Activated T-cell treated with anti-CD3 and anti-CD28 coated beads for 24 hours (primary cell): ENCODE data around the gene FBXO39.
"Not testable (repeated sequence)": the region's sequence is repeated elsewhere in the genome, so short reads cannot be mapped to it uniquely, and the experiment has no call there.

ENCODE experiments used
- DNase-seq: peaks from one replicate; pipeline ENCODE4 v3.0.0-alpha.2; 2020; ENCODE audit warnings: low read depth

The FBXO39 gene

DNA sequence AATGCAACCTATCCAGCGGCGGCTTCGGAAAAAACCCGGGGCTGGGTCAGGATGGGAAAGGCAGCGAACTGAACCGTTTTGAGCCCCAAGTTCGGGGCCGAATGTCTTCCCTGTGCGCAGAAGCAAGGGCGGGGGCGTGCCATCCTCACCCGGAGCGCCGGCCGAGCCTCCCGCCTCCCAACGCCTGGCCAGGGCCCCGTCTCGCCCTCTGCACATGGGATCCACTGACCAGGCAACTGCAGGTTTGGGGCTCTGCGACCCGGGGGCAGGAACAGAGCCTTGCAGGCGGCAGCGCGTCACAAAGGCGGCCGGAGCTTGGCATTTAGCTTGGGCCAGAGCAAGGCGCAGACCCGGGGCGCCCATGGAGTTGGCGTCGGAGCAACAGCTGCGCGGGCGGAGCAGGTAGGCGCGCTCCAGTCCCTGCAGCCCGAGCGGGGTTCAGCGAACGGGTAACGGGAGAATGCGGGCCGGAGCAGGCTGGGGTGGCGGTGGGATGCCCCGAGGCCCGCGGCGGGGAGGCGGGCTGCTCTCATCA is at the start of gene FBXO39:
FBXO39 (plus strand) TSS at position 345 of the 535 bp plus-strand sequence. CDS start 3,654 bp downstream, outside the sequence.
- no peak for DNase-seq

DNA sequence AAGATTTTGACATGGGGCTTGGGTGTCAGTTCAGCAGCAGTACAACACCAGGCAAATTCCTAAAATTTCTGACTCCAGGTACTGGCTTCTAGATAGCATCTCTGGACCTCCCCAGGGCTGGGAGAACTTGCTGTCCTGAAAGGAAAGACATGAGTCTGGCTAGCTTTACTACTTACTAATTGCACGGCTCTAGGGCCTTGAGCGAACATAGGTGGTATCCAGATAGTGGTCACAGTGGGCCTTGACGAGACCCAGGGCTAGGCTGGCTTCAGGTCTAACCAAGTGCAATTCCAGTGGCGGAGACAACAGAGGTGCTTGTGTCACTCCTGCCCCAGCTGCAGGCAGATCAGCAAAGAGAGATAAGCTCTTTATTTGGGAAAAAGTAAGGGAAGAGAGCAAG is 46.5 kb upstream of the FBXO39 start:
- no peak for DNase-seq

DNA sequence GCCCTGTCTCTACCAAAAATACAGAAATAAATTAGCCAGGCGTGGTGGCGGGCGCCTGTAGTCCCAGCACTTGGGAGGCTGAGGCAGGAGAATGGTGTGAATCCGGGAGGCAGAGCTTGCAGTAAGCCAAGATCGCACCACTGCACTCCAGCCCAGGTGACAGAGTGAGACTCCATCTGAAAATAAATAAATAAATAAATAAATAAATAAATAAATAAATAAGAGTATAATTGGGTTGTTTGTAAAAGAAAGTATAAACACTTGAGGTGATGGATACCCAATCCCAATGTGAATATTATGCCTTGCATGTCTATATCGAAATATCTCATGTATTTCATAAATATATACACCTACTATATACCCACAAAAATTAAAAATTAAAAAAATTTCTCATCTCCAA is 29.4 kb upstream of the FBXO39 start:
- not testable (repeated sequence) for DNase-seq

DNA sequence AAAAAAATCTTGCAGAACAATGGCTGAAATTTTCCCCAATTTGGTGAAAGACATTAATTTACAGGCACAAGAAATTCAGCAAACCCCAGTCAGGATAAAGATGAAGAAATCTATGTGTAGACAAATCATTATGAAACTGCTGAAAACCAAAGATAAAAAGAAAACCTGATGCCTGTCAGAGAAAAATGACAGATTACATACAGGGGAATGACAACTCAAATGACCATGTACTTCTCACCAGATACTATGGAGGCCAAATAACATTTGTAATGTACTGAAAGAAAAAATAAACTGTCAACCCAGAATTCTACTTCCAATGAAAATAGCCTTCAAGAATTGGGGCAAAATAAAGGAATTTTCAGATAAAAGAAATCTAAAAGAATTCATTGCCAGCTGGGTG is 27.4 kb upstream of the FBXO39 start:
- DNase-seq = no peak

DNA sequence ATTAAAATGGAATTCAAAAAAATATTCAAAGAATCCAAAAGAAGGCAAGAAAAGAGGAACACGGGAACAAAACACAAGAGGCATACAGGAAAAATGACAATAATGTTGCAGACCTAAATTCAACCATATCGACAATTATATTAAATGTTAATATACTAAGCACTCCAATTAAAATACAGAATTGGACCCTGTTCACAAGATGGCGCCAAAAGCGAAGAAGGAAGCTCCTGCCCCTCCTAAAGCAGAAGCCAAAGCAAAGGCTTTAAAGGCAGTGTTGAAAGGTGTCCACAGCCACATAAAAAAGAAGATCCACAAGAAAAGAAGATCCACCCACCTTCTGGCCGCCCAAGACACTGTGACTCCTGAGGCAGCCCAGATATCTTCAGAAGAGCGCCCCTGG is 26.5 kb upstream of the FBXO39 start:
- no peak for DNase-seq

DNA sequence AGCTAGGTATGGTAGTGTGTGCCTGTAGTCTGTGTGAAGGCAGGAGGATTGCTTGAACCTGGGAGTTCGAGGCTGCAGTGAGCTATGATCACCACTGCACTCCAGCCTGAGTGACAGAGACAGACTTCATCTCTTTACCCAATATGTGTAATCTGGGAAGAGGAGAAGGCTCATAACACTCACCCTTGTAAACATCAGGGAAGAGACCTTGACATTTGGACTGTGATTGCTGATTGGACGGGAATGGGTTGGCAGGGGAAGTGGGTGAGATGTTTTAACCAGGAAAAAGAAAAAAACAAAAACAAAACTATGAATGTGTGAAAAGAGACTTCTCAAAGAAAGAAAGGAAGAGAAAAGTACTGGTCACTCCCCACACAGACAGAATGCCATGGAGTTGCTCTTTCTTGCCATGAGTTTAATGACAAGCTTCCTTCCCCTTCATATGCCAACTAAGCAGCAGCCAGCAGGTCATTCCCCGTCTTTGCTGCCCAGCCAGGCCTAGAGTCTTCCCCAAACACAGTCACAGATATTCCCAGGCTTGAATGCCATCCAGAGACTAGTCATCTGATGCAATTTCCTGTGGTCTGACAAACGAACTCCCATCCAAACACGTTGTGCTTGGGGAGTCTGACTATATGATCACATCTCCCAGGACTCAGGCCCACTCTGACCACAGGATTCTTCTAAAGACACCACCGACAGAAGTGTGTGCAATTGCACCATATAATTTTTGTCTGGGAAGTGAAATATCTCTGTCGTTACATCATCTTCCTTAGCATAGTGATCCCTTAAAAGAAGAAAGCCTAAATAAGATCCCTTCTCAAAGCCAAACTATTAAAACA is 23.7 kb upstream of the FBXO39 start:
- no peak for DNase-seq

DNA sequence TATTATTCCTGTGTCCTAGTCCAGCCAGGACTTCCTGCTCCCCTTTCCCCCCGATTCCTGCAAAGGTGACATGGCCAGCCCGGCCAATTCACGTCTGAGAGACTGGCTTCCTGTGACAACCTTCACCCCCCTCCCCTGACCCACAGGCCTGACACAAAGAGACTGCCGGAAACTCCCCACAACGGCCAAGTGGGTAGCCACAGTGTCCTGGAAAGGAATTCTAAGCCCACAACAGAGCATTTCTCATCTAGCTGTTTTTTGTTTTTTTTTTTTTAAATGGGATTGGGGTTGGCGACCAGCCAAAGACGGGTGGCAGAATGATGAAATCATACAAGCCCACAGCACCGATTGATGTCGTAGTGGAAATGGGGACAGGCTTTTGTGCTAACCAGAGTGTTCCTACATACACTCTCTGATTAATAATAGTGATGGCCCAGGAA is 23.0 kb upstream of the FBXO39 start:
- peak; percentile 16 for DNase-seq

DNA sequence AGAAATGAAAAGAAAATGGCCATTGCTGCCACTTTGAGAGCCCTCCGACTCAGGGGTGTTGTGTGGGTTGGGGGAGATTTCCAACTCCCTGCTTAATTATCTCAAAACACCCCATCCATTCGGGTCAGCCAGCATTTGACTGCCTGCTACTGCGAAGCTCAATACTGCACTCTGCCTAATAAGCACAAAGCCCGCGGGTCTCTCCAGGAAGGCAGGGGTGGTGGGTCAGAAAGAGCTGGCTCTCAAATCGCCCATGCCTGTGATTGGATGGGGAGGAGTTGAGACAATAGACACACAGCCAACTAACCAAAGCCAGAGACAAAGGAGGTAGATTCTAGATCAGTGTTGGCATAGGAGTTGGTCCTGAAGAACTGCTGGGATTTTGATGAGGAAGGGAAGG is 22.5 kb upstream of the FBXO39 start:
- no peak for DNase-seq

DNA sequence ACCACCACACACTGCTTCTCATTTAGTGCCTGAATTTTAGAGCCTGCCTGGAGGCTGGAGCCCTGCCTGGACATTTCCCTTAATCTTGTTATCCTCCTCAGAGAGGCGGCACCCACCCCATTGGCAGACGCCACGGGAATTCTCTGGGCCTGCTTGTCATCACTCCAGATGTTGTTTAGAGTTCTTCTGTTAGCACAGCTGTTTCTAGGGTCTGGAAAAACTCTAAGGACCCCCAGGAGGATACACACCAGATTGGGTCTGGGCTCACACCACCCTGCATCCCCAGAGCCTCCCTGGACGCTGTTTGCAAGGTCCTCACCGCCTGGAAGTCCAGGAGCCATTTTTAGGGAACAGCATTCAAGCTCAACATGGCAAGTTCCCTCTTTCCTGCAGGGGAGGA is 20.7 kb upstream of the FBXO39 start:
- DNase-seq = no peak

DNA sequence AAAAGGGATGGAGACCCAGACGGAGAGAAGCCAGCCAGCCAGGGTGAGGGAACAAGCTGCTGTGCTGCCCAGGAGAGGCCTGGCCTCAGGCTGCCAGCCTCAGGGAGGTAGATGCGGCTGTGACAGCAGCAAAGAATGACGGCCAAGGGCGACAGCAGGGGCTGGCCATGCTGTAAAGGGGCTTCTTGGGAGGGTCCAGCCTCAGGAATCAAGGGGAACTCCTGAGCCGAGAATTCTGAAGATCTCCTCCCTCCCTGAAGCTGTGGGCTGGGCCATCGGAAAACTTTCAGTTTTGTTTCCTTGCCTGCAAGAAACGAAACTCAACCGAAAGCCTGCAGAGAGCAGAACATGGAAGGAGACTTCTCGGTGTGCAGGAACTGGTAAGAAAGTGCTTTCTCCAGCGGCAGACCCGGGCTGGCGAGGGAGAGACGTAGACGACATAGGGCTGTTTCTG is 20.3 kb upstream of the FBXO39 start, which contains the start of gene XAF1:
XAF1 (plus strand) TSS at position 316 of the 454 bp plus-strand sequence; CDS start at position 349, 33 bp downstream.
- DNase-seq = peak; percentile 35

DNA sequence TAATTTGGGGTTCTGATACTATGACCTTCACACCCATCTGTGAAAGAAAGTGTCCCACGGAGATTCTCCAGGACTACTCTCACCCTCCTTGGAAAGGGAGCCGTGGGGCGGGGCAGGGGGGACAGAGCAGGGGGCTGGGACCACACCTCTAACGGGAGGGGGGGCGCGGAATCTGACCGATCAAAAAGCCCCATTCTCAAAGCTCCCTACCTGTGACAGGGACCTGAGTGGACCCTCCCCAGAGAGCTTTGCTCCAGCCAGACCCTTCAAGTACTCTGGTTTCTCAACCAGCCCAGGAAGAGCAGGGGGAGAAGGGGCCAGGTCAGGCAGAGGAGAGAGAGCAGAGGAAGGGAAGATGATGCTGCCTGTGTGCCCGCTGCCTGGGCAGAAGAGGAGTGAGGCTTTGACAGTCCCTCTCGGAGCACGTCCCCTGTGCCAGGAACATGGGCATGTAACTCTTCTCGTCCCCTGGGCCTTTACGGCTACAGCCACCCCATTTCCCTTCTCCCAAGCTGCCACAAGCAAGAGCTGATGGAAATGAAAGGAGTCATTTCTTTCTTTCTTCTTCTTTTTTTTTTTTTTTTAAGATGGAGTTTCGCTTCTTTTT is 19.5 kb upstream of the FBXO39 start:
- DNase-seq = no peak

DNA sequence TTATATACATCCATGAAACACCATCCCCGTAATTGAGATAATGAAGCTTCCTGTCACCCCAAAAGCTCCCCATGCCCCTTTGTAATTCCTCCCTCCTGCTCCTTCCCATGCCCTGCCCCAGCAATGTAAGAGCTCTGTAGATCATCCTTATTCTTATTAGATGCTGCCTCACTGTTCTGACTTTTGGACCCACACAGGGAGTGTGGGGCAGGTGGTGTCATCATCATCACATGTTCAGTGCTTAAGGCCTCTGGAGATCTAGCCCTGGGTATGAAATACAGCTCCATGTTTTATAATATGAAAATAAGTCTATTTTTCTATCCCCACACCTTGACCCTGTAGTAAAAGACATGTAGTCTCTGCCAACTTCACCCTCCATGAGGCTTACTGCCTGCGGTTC is 18.3 kb upstream of the FBXO39 start:
- no peak for DNase-seq

DNA sequence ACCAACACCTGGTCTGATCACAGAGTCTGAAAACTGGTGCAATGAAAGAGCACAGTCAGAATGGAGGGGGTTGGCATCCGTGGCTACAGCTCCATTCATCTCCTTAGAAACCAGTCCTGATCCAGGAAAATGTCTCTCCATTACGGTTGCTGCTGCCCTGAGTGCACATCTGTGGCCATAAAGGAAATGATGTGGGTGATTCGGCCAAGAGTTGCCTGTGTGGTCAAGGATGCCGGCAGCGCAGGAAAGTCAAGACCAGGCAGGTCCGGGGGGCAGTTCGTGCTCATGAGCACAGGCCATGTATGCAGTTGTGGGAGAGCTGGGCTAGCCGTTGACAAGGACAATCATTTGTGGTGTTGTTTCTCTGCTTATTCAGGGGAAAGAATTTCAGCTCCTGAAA is 14.2 kb upstream of the FBXO39 start:
- no peak for DNase-seq

DNA sequence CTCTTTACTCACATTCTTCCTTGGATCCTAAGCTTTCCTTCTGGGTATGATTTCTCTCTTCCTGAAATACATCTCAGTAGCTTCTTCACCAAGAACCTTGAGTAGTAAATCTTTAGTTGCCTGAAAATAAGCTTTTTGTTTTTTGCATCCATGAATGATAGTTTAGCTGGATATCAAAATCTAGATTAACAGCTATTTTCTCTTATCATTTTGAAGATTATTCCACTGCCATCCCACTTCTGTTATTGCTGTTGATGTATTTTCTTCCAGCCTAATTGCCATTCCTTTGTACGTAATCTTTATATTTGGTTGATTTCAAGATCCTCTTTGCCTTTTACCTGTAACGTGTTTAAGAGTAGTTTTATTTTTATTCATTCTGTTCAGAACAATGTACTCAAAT is 7.6 kb upstream of the FBXO39 start:
- DNase-seq = no peak

DNA sequence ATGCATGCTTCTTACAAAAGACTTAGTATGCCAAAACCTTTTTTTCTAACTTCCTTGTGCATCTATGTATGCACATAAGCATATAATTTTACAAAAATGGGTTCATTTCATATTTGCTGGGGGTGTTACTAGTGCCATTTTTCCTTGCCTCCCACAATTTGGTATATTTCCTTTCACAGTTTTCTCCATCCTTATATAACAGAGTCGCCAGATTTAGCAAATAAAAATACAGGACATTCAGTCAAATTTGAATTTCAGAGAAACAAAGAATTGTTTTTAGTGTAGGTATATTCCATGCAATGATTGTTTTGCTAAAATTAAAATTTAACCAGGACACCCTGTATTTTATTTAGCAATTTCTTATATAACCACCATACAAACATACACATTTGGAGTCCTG is 4.0 kb upstream of the FBXO39 start:
- no peak for DNase-seq

DNA sequence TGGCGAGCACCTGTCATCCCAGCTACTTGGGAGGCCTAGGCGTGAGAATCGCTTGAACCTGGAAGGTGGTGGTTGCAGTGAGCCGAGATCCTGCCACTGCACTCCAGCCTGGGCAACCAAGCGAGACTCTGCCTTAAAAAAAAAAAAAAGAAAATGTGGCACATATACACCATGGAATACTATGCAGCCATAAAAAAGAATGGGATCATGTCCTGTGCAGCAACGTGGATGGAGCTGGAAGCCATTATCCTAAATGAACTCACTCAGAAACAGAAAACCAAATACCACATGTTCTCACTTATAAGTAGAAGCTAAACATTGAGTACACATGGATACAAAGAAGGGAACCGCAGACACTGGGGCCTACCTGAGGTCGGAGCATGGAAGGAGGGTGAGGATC is 1.1 kb upstream of the FBXO39 start:
- DNase-seq = not testable (repeated sequence)

DNA sequence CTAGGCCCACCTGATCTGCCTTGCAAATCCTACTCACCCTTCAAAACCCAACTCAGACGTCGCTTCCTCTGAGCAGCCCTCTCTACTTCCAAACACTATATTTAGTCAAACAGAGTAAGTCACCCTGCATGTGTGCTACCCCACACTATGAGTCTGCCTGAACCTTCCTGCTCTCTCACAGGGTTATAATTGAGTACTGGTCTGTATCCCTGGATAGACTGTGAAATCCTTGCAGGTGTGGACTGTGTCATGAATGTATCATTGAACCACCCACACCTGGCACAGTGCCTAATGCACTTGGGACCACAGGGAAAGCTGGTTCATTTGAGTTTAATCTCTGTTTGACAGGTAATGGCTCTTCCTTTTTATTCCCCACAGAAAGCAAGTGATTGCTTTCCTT is 3.4 kb downstream of the FBXO39 start:
- no peak for DNase-seq

DNA sequence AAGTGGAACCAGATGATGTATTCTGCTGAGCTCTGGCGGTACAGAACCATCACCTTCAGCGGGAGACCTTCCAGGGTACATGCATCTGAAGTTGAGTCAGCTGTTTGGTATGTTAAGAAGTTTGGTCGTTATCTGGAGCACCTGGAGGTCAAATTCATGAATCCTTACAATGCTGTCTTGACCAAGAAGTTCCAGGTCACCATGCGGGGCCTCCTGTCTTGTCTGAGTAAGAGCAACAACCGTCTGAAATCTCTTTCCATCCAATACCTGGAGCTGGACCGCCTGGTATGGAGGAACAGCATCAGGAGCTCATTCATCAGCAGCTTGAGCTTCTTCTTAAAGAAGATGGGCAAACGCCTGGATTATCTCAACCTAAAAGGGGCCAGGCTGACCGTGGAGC is 4.0 kb downstream of the FBXO39 start:
- DNase-seq = no peak

DNA sequence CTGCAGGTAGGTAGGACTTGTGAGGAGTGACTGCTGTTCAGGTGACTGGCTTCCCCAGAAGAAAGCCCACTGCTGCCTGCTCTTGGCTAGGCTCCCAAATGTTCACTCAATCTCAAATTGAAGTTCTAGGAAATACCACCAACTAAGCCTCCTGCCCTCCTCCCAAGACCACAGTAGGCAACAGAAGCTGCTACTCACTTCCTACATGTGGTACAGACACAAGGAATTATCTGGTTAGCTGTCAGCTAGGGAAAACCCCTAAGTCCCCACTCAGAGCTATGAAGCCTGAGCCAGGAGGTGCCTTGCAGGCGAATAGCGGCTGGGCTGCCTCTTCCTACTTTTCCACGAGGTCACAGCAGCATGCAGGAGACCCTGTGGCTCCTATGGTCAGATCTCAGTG is 4.9 kb downstream of the FBXO39 start:
- DNase-seq = no peak

DNA sequence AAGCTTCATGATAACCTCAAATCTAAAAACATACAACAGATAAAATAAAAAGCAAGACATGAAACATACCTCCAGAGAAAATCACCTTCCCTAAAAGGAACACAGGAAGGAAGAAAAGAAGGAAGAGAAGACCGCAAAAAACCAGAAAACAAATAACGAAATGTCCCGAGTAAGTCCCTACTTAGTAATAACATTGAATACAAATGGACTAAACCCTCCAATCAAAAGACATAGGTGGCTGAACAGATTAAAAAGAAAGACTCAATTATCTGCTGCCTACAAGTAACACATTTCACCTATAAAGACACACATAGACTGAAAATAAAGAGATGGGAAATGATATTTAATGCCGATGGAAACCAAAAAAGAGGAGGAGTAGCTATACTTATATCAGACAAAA is 6.2 kb downstream of the FBXO39 start:
- no peak for DNase-seq

DNA sequence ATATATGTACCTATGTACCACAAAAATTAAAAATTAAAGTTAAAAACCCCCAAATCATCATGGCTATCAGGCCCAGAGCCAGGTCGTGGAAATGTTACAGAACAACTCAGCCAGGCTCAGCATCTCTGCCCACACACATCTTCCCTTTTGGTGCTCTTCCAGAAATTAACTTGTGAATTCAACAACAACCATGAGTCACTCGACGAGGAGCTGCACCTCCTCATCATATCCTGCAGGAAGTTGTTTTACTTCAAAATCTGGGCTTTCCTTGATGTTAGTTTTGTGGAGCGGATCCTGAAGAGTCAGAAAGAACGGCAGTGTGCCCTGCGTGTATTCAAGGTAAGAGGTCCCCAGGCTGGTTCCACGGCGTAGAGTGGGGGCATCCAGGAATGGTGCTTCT is 10.6 kb downstream of the FBXO39 start:
- no peak for DNase-seq

DNA sequence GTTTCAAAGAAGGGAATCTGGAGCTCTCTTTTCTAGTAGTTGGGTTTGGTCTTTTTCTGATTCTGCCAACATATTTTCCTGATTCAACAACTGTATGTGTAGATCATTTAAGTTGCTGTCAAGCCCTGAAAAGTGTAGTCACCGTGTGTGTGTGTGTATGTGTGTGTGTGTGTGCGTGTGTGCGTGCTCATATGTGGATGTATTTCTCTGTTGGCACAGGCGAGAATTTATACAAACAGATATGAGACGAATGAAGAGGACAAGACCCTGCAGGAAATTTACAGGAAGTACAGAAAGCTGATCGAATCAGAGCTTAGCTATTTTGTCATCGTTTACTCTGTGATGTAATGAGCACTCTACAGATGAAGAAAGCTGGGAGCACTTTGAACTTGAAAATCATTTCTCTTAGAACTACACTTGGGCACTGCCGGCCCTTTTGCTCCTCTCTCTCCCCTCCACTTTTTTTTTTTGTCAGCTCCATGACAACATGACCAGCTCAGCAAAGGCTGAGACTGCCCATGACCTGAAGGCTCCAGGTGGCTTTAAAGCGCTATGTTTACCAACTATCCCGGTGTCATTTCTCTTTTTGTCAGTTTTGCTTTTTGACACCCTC is 11.2 kb downstream of the FBXO39 start:
- DNase-seq = no peak

DNA sequence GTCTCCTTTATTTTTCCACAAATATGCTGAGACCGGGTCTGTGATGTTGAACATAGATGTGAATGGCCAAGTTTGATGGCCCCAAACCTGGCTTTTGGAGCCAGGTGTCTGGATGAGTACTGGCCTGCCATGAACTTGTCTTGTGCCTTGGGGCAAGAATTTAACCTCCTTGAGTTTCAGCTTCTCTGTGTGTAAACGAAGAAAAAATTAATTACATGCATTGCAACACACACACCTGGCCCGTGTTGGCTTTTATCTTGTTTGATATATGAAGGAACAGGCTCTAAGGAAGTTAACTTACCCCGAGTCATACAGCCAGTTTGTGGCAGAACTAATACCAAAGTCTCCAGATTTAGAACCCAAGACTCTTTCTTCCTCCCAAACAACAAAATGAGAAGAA is 13.1 kb downstream of the FBXO39 start:
- DNase-seq = no peak
